A549 (cell line): Measurements from ENCODE around the gene RGS17. TPM values are rescaled to one million over a fixed set of nuclear protein-coding genes. Genes with fewer than 3 reads are reported as not detected.

ENCODE experiments used
- ATAC-seq, 2 experiments: fragments of 200-7000 bp in 1 of 2; fragments of >200 bp in 1 of 2; cut with Nextera tagmentation in 1 of 2; cut with Tn5 transposase in 1 of 2; 3 replicates each; pipeline versions ENCODE4 v1.8.0 to v1.9.1; 2018 to 2020; ENCODE audit warnings: mild to moderate bottlenecking in 1 of 2, moderate library complexity in 1 of 2
- CTCF ChIA-PET: fragments of 300-600 bp; sonication (Branson Sonifier 250); formaldehyde crosslinking; extraction: SDS; loops from one replicate; lab custom pipeline; 2021; ENCODE audit warnings: antibody characterized with exemption, inconsistent platforms; lab: Yijun Ruan, JAX
- POLR2A ChIA-PET: fragments of 350-600 bp; formaldehyde crosslinking; extraction: SDS; loops from one replicate; lab custom pipeline; 2021; ENCODE audit warnings: antibody characterized with exemption, inconsistent platforms; lab: Yijun Ruan, JAX
- DNase-seq, 2 experiments: peaks; one replicate each; pipeline versions ENCODE4 v3.0.0 to v3.0.0-alpha.2; 2011 to 2016; ENCODE audit warnings: low read depth in 1 of 2, low spot score in 1 of 2
- FAIRE-seq: peaks from 2 replicates; lab custom pipeline; 2011; peaks lifted over from hg19 to GRCh38; lab: Jason Lieb, UNC
- H3K27ac ChIP-seq, 2 experiments: fragments of >200 bp; sonication (Bioruptor Twin); formaldehyde crosslinking; 3 replicates each; pipeline ENCODE4 v1.5.1; 2016 to 2017
- H3K4me1 ChIP-seq: fragments of >200 bp; sonication (Bioruptor Twin); formaldehyde crosslinking; 3 replicates; pipeline ENCODE4 v1.6.1; 2016
- H3K4me2 ChIP-seq: fragments of >200 bp; sonication (Bioruptor Twin); formaldehyde crosslinking; 3 replicates; pipeline ENCODE4 v1.6.1; 2016
- H3K4me3 ChIP-seq: fragments of >200 bp; sonication (Bioruptor Twin); formaldehyde crosslinking; 3 replicates; pipeline ENCODE4 v1.5.1; 2016
- H3K9me3 ChIP-seq: fragments of >200 bp; sonication (Bioruptor Twin); formaldehyde crosslinking; 3 replicates; pipeline ENCODE4 v1.6.1; 2016
- BCL3 ChIP-seq: fragments of >200 bp; sonication (Bioruptor Twin); formaldehyde crosslinking; IDR thresholded peaks from 3 replicates; pipeline ENCODE4 v1.6.1; 2016
- CBX2 ChIP-seq: fragments of 200-600 bp; sonication (generic); IDR thresholded peaks from 2 replicates; pipeline ENCODE4 v1.6.1; 2016; ENCODE audit warnings: low read depth, mild to moderate bottlenecking, borderline replicate concordance
- CBX8 ChIP-seq: fragments of 200-600 bp; sonication (generic); IDR thresholded peaks from 2 replicates; pipeline ENCODE4 v1.6.1; 2016
- CEBPB ChIP-seq, 2 experiments: fragments of >200 bp in 1 of 2; sonication (Bioruptor Twin) in 1 of 2; formaldehyde crosslinking in 1 of 2; IDR thresholded peaks; 2 replicates each; pipeline ENCODE4 v1.6.1; 2012 to 2016
- CHD2 ChIP-seq: fragments of 150-350 bp; IDR thresholded peaks from 2 replicates; pipeline ENCODE4 v1.6.1; 2014; ENCODE audit warnings: low read length; ENCODE audit not compliant: partially characterized antibody
- CHD4 ChIP-seq: fragments of 200-600 bp; sonication (generic); IDR thresholded peaks from 2 replicates; pipeline ENCODE4 v1.6.1; 2016; ENCODE audit warnings: antibody characterized with exemption, mild to moderate bottlenecking, borderline replicate concordance
- CTCF ChIP-seq: fragments of >200 bp; sonication (Bioruptor Twin); formaldehyde crosslinking; IDR thresholded peaks from 3 replicates; pipeline ENCODE4 v1.5.1; 2016
- E2F6 ChIP-seq: IDR thresholded peaks from 2 replicates; pipeline ENCODE4 v1.6.1; 2012; ENCODE audit warnings: low read depth, borderline replicate concordance
- ELK1 ChIP-seq: fragments of 150-350 bp; IDR thresholded peaks from 2 replicates; pipeline ENCODE4 v1.6.1; 2014; ENCODE audit warnings: low read depth, mild to moderate bottlenecking, low read length
- GATA3 ChIP-seq: IDR thresholded peaks from 2 replicates; pipeline ENCODE4 v1.6.1; 2012; ENCODE audit warnings: borderline replicate concordance
- HDAC2 ChIP-seq: fragments of 200-600 bp; sonication (generic); IDR thresholded peaks from 2 replicates; pipeline ENCODE4 v1.6.1; 2016
- HMGXB4 ChIP-seq: fragments of 250-450 bp; sonication (Bioruptor Pico); IDR thresholded peaks from 2 replicates; pipeline ENCODE4 v1.5.0; 2021; ENCODE audit warnings: mild to moderate bottlenecking, moderate library complexity, borderline replicate concordance
- HOXA7 ChIP-seq: fragments of 250-450 bp; sonication (Bioruptor Pico); IDR thresholded peaks from 2 replicates; pipeline ENCODE4 v1.5.0; 2020; ENCODE audit warnings: mild to moderate bottlenecking, moderate library complexity
- HOXB13 ChIP-seq: fragments of 250-450 bp; sonication (Bioruptor Pico); IDR thresholded peaks from 2 replicates; pipeline ENCODE4 v1.5.0; 2020; ENCODE audit warnings: low read depth, mild to moderate bottlenecking, moderate library complexity
- HOXB5 ChIP-seq: fragments of 250-450 bp; sonication (Bioruptor Pico); IDR thresholded peaks from 2 replicates; pipeline ENCODE4 v1.5.0; 2020; ENCODE audit warnings: mild to moderate bottlenecking, moderate library complexity
- KDM5A ChIP-seq: fragments of 200-600 bp; sonication (generic); IDR thresholded peaks from 2 replicates; pipeline ENCODE4 v1.6.1; 2016; ENCODE audit warnings: antibody characterized with exemption, mild to moderate bottlenecking
- MAFK ChIP-seq: fragments of 450-650 bp; IDR thresholded peaks from 2 replicates; pipeline ENCODE4 v1.6.1; 2014; ENCODE audit not compliant: partially characterized antibody
- MAX ChIP-seq: IDR thresholded peaks from 2 replicates; pipeline ENCODE4 v1.6.1; 2012
- MYC ChIP-seq: IDR thresholded peaks from 2 replicates; pipeline ENCODE4 v1.6.1; 2012; ENCODE audit warnings: mild to moderate bottlenecking, inconsistent platforms, low read length, improper control_type of control experiment, borderline replicate concordance
- PBX3 ChIP-seq: IDR thresholded peaks from 2 replicates; pipeline ENCODE4 v1.6.1; 2012
- PHF8 ChIP-seq: fragments of 200-600 bp; sonication (generic); IDR thresholded peaks from 2 replicates; pipeline ENCODE4 v1.6.1; 2016; ENCODE audit warnings: low read depth, mild to moderate bottlenecking, antibody characterized with exemption, moderate library complexity, borderline replicate concordance
- POLR2A ChIP-seq: IDR thresholded peaks from 2 replicates; pipeline ENCODE4 v1.6.1; 2012; ENCODE audit warnings: mild to moderate bottlenecking, low read length
- POLR2AphosphoS2 ChIP-seq: conservative IDR thresholded peaks from 2 replicates; pipeline ENCODE4 v1.6.1; 2012; ENCODE audit warnings: low read length, improper control_type of control experiment, inconsistent platforms
- SREBF2 ChIP-seq: fragments of 450-650 bp; IDR thresholded peaks from 2 replicates; pipeline ENCODE4 v1.6.1; 2014; ENCODE audit warnings: mild to moderate bottlenecking, moderate library complexity
- TFCP2L1 ChIP-seq: fragments of 250-450 bp; sonication (Bioruptor Pico); IDR thresholded peaks from 2 replicates; pipeline ENCODE4 v1.5.0; 2021; ENCODE audit warnings: mild to moderate bottlenecking
- ZC3H11A ChIP-seq: fragments of 450-650 bp; IDR thresholded peaks from 2 replicates; pipeline ENCODE4 v1.6.1; 2014; ENCODE audit warnings: antibody characterized with exemption, mild to moderate bottlenecking
- ZNF302 ChIP-seq: fragments of 250-450 bp; sonication (Bioruptor Pico); IDR thresholded peaks from 2 replicates; pipeline ENCODE4 v1.9.0; 2021; ENCODE audit warnings: inconsistent platforms, mild to moderate bottlenecking, moderate library complexity
- ZSCAN20 ChIP-seq: fragments of 250-450 bp; sonication (Bioruptor Pico); IDR thresholded peaks from 2 replicates; pipeline ENCODE4 v1.8.0; 2022; ENCODE audit warnings: mild to moderate bottlenecking, moderate library complexity
- WGBS: methylation state at CpG from one replicate; pipeline ENCODE4 v1.1.6; 2017; ENCODE audit errors: missing lambda C conversion rate; 5-methylcytosine and 5-hydroxymethylcytosine counted together
- polyA plus RNA-seq, 4 experiments: library from polyadenylated mRNA; depleted of rRNA in 3 of 4; stranded (reverse); fragments of >200 nt; fragmentation: RNase III in 1 of 4; extraction: RNeasy Plus Mini Kit Qiagen cat#74134 plus additional on column Dnase treatment in 1 of 4; gene quantifications; 2 replicates in 3 of 4; 3 replicates in 1 of 4; pipeline ENCODE4 v1.2.3, GENCODE V29; 2011 to 2017

Gene RGS17
- polyA plus RNA-seq, 2 of the 4 experiments (the other 2 are of a cell fraction) = 3.2 to 9.8 TPM

GRCh38 chr6:153065222-153065621, 65.9 kb downstream of the RGS17 start:
- POLR2A ChIA-PET = no interaction called here
- TF ChIP-seq PHF8 (no peak), HOXB13 (CRISPR knock-in tag) (no peak), HMGXB4 (no peak), GATA3 (no peak), MAFK (no peak), CEBPB (IDR thresholded peaks at IDR 0.05) (no peak), E2F6 (no peak), POLR2A (no peak), CBX8 (no peak), HOXB5 (CRISPR knock-in tag) (no peak), ZSCAN20 (CRISPR knock-in tag) (no peak), MAX (no peak), CHD2 (no peak)
- Histone ChIP-seq H3K27ac (no peak overlapping the region), H3K4me1 (no peaks in the 10 kb centered on the region), H3K9me3 (no peaks in the 10 kb centered on the region), H3K4me3 (no peak overlapping the region), H3K4me2 (no peak overlapping the region)
- ATAC-seq (no peak), FAIRE-seq (no peak), DNase-seq (no peak)
- CTCF ChIA-PET = no interaction called here

- FAIRE-seq = no peak
- ChIA-PET CTCF (no interaction called here), POLR2A (no interaction called here)
- Histone ChIP-seq H3K4me1 (peaks cover 10% of the 10 kb centered on the region), H3K9me3 (no peaks in the 10 kb centered on the region), H3K4me2 (no peak overlapping the region), H3K27ac (no peak overlapping the region), H3K4me3 (no peak overlapping the region)
- ATAC-seq = no peak
- DNase-seq = no peak
- TF ChIP-seq HDAC2 (no peak), HOXA7 (CRISPR knock-in tag) (no peak), MYC (no peak), ZNF302 (CRISPR knock-in tag) (no peak), CBX2 (no peak)
Observed at GRCh38 chr6:153063936-153064335, 67.1 kb downstream of the RGS17 start.

- Histone ChIP-seq H3K4me3 (no peak overlapping the region), H3K9me3 (no peaks in the 10 kb centered on the region), H3K4me2 (no peak overlapping the region), H3K27ac (no peak overlapping the region), H3K4me1 (peaks cover 15% of the 10 kb centered on the region)
- POLR2A ChIA-PET = no interaction called here
- FAIRE-seq = no peak
- ATAC-seq = no peak
- CTCF ChIA-PET = no interaction called here
- no peak for DNase-seq
- WGBS = 91% methylated on average over 1 of the region's 2 CpGs
- TF ChIP-seq GATA3 (no peak), POLR2AphosphoS2 (no peak), MAFK (no peak), PBX3 (no peak), ZC3H11A (no peak), CHD4 (no peak), ELK1 (no peak), MYC (no peak), TFCP2L1 (CRISPR knock-in tag) (no peak), POLR2A (no peak), ZSCAN20 (CRISPR knock-in tag) (no peak), BCL3 (no peak), SREBF2 (no peak), CTCF (no peak), MAX (no peak), HOXB13 (CRISPR knock-in tag) (no peak), ZNF302 (CRISPR knock-in tag) (no peak), KDM5A (no peak)
Observed at GRCh38 chr6:153062516-153062915, 68.6 kb downstream of the RGS17 start.
